GM23338 (cell line): ENCODE results near the gene CSTF1. TPM values are rescaled to one million over a fixed set of nuclear protein-coding genes. Genes with fewer than 3 reads are reported as not detected.

Experiments
- ATAC-seq: fragments of 200-7000 bp; cut with Tn5 transposase; 3 replicates; pipeline ENCODE4 v1.9.1; 2020
- DNase-seq: peaks from one replicate; pipeline ENCODE4 v3.0.0-alpha.2; 2015; ENCODE audit warnings: low spot score
- H2AFZ ChIP-seq: fragments of 200-600 bp; sonication (generic); 2 replicates; pipeline ENCODE4 v1.8.0; 2016; ENCODE audit warnings: antibody characterized with exemption, mild to moderate bottlenecking, moderate library complexity
- H3F3A ChIP-seq: fragments of 200-600 bp; sonication (generic); replicated peaks from 2 replicates; pipeline ENCODE4 v1.8.0; 2017; ENCODE audit warnings: antibody characterized with exemption, mixed run types, low read depth
- H3K27ac ChIP-seq: fragments of 200-600 bp; sonication (generic); 2 replicates; pipeline ENCODE4 v1.6.1; 2016; ENCODE audit warnings: low read depth
- H3K27me3 ChIP-seq: fragments of 200-600 bp; sonication (generic); 2 replicates; pipeline ENCODE4 v1.8.0; 2016; ENCODE audit warnings: mild to moderate bottlenecking, mixed run types, moderate library complexity; ENCODE audit not compliant: insufficient read depth
- H3K36me3 ChIP-seq: fragments of 200-600 bp; sonication (generic); 2 replicates; pipeline ENCODE4 v1.8.0; 2016; ENCODE audit warnings: mild to moderate bottlenecking; ENCODE audit not compliant: insufficient read depth
- H3K4me1 ChIP-seq: fragments of 200-600 bp; sonication (generic); 2 replicates; pipeline ENCODE4 v1.8.0; 2016; ENCODE audit warnings: mild to moderate bottlenecking, moderate library complexity; ENCODE audit not compliant: insufficient read depth
- H3K4me2 ChIP-seq: fragments of 200-600 bp; sonication (generic); 2 replicates; pipeline ENCODE4 v1.7.1; 2017; ENCODE audit warnings: mixed run types
- H3K4me3 ChIP-seq: fragments of 200-600 bp; sonication (generic); 2 replicates; pipeline ENCODE4 v1.6.1; 2016; ENCODE audit warnings: mixed run types
- H3K79me2 ChIP-seq: fragments of 200-600 bp; sonication (generic); replicated peaks from 2 replicates; pipeline ENCODE4 v1.8.0; 2017; ENCODE audit warnings: mild to moderate bottlenecking; ENCODE audit not compliant: insufficient read depth
- H3K9me2 ChIP-seq: fragments of 200-600 bp; sonication (generic); 2 replicates; pipeline ENCODE4 v1.8.0; 2017; ENCODE audit not compliant: insufficient read depth
- H4K20me1 ChIP-seq: fragments of 200-600 bp; sonication (generic); replicated peaks from 2 replicates; pipeline ENCODE4 v1.8.0; 2017; ENCODE audit warnings: mild to moderate bottlenecking; ENCODE audit not compliant: insufficient read depth
- H3K27ac Mint-ChIP-seq: 2 replicates; pipeline ENCODE4 v1.8.0; 2020; ENCODE audit warnings: inconsistent platforms, mild to moderate bottlenecking, moderate library complexity, mixed read lengths
- H3K27me3 Mint-ChIP-seq: 3 replicates; pipeline ENCODE4 v1.8.0; 2022; ENCODE audit warnings: low read depth, mild to moderate bottlenecking, moderate library complexity, mixed read lengths, inconsistent platforms; ENCODE audit not compliant: insufficient read depth, poor library complexity
- H3K36me3 Mint-ChIP-seq: 3 replicates; pipeline ENCODE4 v1.8.0; 2021; ENCODE audit warnings: low read depth, mild to moderate bottlenecking, inconsistent platforms, moderate library complexity, mixed read lengths
- H3K4me1 Mint-ChIP-seq: 3 replicates; pipeline ENCODE4 v1.8.0; 2020; ENCODE audit warnings: mild to moderate bottlenecking, inconsistent platforms, mixed read lengths
- H3K4me3 Mint-ChIP-seq: 3 replicates; pipeline ENCODE4 v1.8.0; 2021; ENCODE audit warnings: moderate library complexity, mild to moderate bottlenecking, inconsistent platforms, mixed read lengths
- H3K9me3 Mint-ChIP-seq: 3 replicates; pipeline ENCODE4 v1.8.0; 2020; ENCODE audit warnings: moderate library complexity, mild to moderate bottlenecking, inconsistent platforms, mixed read lengths
- CREB1 ChIP-seq: fragments of 250-450 bp; sonication (Bioruptor Pico); IDR thresholded peaks from 2 replicates; pipeline ENCODE4 v1.5.0; 2020; ENCODE audit warnings: low read depth, mild to moderate bottlenecking, moderate library complexity
- CTCF ChIP-seq, 2 experiments: fragments of 200-600 bp in 1 of 2; sonication (generic) in 1 of 2; conservative IDR thresholded peaks; 2 replicates each; pipeline versions ENCODE4 v1.5.1 to v1.6.1; 2016 to 2017; ENCODE audit warnings: antibody characterized with exemption in 2 of 2, low read depth in 2 of 2, mild to moderate bottlenecking in 2 of 2, moderate library complexity in 1 of 2
- EZH2 ChIP-seq: fragments of 200-600 bp; sonication (generic); IDR thresholded peaks from one replicate; pipeline ENCODE4 v1.8.0; 2017; ENCODE audit warnings: antibody characterized with exemption, mild to moderate bottlenecking, low read depth; ENCODE audit not compliant: unreplicated experiment
- JUNB ChIP-seq: IDR thresholded peaks from one replicate; pipeline ENCODE4 v1.6.1; 2016; ENCODE audit warnings: antibody characterized with exemption; ENCODE audit not compliant: unreplicated experiment
- POLR2AphosphoS5 ChIP-seq: IDR thresholded peaks from 2 replicates; pipeline ENCODE4 v1.6.1; 2016; ENCODE audit warnings: antibody characterized with exemption, low read depth
- REST ChIP-seq: IDR thresholded peaks from one replicate; pipeline ENCODE4 v1.6.1; 2018; ENCODE audit warnings: antibody characterized with exemption; ENCODE audit not compliant: unreplicated experiment
- STAT1 ChIP-seq: IDR thresholded peaks from one replicate; pipeline ENCODE4 v1.6.1; 2016; ENCODE audit warnings: antibody characterized with exemption; ENCODE audit not compliant: unreplicated experiment
- ZNF114 ChIP-seq: fragments of 250-450 bp; sonication (Bioruptor Pico); IDR thresholded peaks from 2 replicates; pipeline ENCODE4 v1.5.0; 2020; ENCODE audit warnings: mild to moderate bottlenecking, moderate library complexity
- ZNF331 ChIP-seq: fragments of 250-450 bp; sonication (Bioruptor Pico); IDR thresholded peaks from 2 replicates; pipeline ENCODE4 v1.5.0; 2020; ENCODE audit warnings: low read depth, mild to moderate bottlenecking, moderate library complexity
- ZNF462 ChIP-seq: fragments of 250-450 bp; sonication (Bioruptor Pico); IDR thresholded peaks from 2 replicates; pipeline ENCODE4 v1.5.0; 2020; ENCODE audit warnings: mild to moderate bottlenecking, moderate library complexity
- polyA plus RNA-seq: library from polyadenylated mRNA; unstranded; fragments of >200 nt; fragmentation: Nextera tagmentation; extraction: Ambion mirVana; gene quantifications from 2 replicates; pipeline ENCODE4 v1.2.1, GENCODE V29; 2016
- total RNA-seq: library from RNA; depleted of rRNA; stranded (reverse); fragments of >200 nt; shearing (Covaris generic); gene quantifications from 2 replicates; pipeline ENCODE4 v1.2.3, GENCODE V29; 2014

The CSTF1 gene
- total and polyA plus RNA-seq, 2 experiments from 2014 or later = 21.5 to 62.3 TPM

DNA sequence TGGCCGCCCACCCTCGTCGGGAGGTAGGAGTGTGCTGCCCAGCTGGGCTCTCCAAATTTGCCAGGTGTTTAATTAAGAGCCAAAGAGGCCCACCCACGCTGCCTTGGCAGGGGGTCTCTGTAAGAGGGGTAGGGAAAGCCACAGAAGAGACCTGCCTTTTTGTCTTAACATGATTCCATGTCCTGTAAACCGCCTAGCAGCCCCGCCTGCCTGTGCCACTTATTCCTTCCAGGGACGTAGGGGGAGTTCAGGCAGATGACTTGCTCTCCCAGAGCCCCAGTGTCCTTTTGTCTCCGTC is 31.6 kb upstream of the CSTF1 start (continued):
- TF ChIP-seq REST = no peak

GRCh38 chr20:56361900-56362299 is 30.5 kb upstream of the CSTF1 start:
- Histone ChIP-seq H4K20me1 (no peaks in the 10 kb centered on the region), H3K4me3 (no peak overlapping the region), H3F3A (no peaks in the 10 kb centered on the region), H3K4me1 (peaks cover 14% of the 10 kb centered on the region), H3K9me2 (no peaks in the 10 kb centered on the region), H3K4me2 (no peak overlapping the region), H3K27ac (no peak overlapping the region), H3K36me3 (no peaks in the 10 kb centered on the region), H3K79me2 (no peaks in the 10 kb centered on the region), H2AFZ (no peak overlapping the region), H3K27me3 (no peaks in the 10 kb centered on the region)
- H3K9me3 Mint-ChIP-seq = no peaks in the 10 kb centered on the region; the same call in 2 of the 3 replicates
- peaks cover 3% of the 10 kb centered on the region; the same call in 2 of the 3 replicates for H3K36me3 Mint-ChIP-seq
- no peak for ATAC-seq
- peaks cover 14% of the 10 kb centered on the region for H3K27me3 Mint-ChIP-seq
- DNase-seq = no peak
- H3K27ac Mint-ChIP-seq = no peak overlapping the region
- H3K4me1 Mint-ChIP-seq = peaks cover 11% of the 10 kb centered on the region
- no peak overlapping the region for H3K4me3 Mint-ChIP-seq
- TF ChIP-seq CTCF (conservative IDR thresholded peaks at IDR 0.05; ENCODE audit: low read depth in 2 of 2) (no peak), EZH2 (no peak), REST (no peak), JUNB (no peak), ZNF331 (CRISPR knock-in tag) (no peak), CREB1 (CRISPR knock-in tag) (no peak), POLR2AphosphoS5 (no peak), ZNF114 (CRISPR knock-in tag) (no peak), STAT1 (no peak), ZNF462 (CRISPR knock-in tag) (no peak)
